Measurements from ENCODE around the gene GNAS.

GNAS gene

DNA sequence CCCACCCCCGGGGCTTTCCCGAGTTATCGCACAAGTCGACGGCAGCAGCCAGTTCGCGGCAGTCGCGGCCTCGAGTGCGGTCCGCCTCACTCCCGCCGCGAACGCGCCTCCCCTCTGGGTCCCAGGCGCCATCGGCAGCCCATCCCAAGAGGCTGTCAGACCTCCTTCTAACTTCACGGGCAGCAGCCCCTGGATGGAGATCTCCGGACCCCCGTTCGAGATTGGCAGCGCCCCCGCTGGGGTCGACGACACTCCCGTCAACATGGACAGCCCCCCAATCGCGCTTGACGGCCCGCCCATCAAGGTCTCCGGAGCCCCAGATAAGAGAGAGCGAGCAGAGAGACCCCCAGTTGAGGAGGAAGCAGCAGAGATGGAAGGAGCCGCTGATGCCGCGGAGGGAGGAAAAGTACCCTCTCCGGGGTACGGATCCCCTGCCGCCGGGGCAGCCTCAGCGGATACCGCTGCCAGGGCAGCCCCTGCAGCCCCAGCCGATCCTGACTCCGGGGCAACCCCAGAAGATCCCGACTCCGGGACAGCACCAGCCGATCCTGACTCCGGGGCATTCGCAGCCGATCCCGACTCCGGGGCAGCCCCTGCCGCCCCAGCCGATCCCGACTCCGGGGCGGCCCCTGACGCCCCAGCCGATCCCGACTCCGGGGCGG lies 1.6 kb downstream of the GNAS start:
- no peak for DNase-seq (ENCODE audit: low spot score)

DNA sequence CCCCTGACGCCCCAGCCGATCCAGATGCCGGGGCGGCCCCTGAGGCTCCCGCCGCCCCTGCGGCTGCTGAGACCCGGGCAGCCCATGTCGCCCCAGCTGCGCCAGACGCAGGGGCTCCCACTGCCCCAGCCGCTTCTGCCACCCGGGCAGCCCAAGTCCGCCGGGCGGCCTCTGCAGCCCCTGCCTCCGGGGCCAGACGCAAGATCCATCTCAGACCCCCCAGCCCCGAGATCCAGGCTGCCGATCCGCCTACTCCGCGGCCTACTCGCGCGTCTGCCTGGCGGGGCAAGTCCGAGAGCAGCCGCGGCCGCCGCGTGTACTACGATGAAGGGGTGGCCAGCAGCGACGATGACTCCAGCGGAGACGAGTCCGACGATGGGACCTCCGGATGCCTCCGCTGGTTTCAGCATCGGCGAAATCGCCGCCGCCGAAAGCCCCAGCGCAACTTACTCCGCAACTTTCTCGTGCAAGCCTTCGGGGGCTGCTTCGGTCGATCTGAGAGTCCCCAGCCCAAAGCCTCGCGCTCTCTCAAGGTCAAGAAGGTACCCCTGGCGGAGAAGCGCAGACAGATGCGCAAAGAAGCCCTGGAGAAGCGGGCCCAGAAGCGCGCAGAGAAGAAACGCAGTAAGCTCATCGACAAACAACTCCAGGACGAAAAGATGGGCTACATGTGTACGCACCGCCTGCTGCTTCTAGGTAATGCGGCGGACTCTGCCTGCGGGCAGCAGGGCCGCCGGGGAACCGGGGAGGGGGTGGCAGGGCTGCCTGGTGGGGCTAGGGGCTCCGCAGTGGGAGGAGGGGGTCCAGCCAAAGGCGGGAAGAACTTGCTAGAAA lies 2.3 kb downstream of the GNAS start:
- no peak for DNase-seq (ENCODE audit: low spot score)

DNA sequence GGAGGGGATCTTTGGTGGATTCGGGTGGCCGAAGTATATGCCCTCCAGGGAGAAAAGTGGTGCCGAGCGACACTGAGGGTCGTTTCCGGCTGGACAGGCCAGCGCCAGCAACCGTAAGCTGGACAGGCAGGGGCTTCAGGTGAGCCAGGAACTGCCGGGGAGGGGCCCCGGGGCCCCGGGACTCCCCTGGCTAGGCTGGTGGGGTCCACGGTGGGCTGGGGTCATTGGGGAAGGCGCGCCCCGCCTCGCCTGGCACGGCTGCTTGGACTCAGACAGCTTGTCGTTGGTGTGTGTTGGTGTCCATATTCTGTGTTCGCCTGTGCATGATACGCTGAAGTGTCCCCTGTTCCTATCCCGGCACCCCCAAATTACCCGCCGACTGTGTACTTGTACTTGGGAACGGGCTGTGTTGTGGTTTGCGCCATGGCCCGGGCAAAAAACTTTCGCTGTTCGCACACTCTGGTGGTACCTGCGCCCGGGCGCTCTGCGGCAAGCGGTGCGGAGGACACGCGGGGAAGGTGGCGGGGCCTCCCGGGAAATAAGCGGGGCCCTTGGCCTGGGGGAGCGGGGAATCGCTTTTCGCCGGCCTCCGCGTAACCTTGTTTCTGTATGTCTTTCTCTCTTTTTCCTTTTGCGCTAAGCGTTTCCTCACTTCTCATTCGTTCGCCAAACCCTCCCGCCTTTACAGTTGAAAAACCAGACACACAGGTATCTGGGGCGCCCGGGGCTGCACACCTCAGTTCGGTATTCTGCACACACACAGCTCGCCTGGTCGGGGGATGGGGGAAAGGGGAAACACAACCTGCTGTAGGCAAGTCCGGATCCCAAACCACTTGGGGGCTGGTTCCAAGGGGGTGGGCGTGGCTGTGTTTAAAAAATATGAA lies 3.2 kb downstream of the GNAS start:
- DNase-seq (ENCODE audit: low spot score) = no peak

DNA sequence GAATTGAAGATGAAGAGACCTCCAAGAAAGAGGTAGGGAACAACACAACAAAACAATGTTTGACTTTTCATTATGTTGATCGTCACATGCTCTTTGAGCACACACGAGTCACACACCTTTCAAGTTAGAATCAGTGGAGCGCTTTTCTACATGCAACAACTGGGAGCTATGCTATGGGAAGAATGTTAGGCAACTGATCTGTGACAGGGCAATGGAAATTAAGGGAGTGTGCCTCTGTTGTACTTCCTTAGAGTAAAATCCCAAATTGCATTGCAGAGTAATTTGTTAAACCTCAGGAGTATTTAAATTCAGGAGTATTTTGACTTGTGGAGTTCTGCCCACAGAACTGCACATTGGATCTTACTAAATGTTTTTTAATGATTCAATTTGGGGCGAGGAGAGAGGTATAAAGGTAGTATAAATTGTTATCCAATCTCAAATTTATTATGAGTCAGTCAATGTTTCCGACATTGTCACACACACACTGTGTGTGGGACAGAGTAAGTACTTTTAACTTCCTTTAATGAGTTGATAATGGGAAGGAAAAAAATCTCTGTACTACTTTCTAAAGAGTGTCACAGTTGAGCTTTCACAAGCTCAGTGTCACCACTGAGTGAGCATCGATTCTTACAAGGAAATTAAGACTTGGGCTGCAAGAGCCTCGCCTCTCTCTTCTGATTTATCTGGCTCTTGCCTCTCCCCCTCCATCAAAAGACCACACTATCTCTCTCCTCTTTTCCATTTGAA lies 10.7 kb downstream of the GNAS start:
- no peak for DNase-seq (ENCODE audit: low spot score)

DNA sequence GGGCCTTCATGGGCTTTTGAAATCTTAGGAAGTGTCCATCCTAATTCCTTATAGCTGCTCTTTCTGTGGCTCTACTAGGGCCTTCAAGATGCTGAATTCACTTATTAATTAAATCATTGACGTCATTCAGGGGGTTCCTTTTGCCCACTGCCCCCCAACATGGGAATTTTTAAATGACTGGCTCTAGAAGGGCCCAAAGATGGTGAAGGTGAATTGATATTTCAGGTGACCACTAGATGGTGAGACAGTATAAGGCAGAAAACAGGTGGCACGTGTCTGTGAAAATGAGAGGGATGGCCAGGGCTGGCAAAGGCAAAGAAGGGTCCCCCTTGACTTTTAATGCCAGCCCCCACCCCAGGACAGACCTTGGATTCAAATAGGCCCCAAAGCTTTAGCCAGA lies 11.8 kb downstream of the GNAS start:
- no peak for DNase-seq (ENCODE audit: low spot score)

DNA sequence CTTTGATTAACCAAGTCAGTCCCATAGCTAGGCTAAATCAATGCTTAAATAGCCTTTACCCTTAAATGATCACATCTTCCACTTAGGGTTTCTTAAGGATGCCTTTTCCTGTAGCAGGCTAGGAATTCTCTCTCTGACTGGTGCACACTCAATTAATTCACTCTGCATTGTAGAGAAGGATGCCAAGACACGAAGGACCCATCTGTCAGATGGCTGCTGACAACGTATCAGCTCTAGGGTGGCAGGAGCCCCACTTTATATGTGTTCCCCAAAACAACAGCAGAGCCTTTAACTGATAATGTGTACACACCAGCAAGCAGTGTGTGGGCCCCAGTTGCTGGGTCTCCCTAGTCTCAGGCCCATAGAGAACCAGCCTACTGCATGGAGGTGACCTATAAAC lies 13.3 kb downstream of the GNAS start:
- no peak for DNase-seq (ENCODE audit: low spot score)

DNA sequence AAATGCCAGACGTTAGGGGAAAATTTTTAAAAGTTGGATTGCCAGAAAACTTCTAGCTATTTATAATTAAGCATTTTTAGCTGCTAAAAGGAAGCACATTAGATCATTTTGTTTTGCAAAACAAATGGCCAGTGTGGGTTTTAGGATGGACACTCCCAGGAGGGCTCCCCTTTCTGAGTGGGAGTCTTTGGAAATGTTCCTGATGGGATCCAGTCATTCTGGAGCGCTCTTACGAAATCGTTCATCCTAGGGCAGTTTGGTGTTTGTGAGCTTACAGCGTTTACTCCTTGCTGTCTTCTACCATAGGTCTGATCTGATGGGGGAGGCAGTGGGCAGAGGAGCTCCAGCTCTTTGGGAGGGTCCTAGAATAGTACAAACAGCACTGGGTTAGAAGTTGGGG lies 14.7 kb downstream of the GNAS start:
- DNase-seq (ENCODE audit: low spot score) = no peak

DNA sequence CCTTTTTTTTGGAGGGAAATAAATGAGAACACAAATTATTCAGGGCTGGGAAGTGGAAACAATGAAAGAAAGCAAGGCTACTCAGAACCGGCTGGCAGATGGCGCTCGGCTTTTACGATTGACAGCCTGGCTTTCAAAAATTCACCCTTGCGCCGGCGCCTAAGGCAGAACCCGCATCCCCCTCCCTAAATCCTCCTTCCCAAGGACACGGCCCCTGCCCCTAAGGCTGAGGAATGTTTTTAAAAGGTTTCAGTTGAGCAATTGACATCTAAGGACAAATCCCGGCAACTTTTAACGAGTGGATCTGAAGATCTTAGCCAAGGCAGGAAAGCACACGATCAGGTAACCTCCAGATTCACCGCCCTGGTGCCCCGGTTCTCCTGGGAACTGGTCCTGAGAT lies 16.3 kb downstream of the GNAS start:
- no peak for DNase-seq (ENCODE audit: low spot score)

DNA sequence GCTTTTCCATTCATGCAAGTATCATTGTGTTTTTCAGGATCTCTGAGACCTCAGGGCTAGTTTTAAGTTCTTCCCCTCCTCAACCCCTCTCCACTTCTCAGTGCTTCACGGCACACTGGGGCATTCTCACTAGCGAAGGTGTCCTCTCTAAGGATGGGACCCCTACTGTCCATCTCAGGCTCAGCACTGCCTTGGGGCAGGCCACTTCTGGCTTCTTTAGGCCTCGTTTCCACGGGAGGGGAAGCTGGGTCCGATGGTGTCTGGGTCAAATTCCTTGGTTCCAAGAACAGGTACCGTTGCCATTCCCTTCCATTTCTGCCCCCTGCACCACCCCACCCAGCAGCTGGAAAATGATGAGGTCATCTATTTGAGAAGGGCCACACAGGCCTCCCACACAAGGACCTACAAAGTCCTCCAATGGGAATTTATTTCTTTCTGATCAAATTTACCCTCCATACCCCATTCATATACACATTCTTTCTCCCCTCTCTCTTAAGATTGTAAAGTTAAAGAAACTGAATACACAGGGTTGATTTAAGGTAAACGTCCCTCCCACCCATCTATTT lies 17.2 kb downstream of the GNAS start:
- no peak for DNase-seq (ENCODE audit: low spot score)

DNA sequence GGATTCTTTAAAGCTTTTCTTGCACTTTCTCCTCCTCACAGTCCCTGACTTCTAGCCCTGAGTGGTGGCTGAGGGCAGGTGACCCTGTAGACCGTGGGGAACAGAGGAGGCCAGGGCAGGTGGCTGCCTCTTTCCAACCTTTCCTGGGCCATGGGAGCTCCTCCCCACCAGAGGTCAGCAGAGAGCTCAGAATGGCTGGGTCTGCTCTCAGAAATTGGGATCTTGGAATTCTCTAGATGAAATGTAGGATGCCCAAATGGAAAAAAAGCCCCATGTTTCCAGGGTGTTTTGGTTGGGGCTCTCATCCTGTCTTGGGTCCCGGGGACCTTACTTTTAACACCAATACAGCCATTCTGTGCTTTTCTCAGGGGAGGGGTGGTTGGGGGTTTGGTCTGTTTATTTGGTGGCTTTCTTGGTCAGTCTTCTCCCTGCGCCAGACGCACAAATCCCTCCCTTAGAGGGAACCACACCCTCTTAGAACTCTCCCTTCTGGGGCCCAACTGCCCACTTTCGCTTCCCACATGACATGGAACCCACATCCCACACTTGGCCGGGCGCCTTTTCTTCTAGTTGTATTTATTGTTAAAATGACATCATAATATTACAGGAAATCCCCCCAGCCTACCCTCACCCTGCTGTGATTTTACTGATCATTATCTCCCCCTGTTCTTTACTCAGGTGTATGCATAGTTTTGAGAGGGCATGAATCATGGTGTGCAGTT lies 17.9 kb downstream of the GNAS start:
- peak; percentile 80 for DNase-seq (ENCODE audit: low spot score)

DNA sequence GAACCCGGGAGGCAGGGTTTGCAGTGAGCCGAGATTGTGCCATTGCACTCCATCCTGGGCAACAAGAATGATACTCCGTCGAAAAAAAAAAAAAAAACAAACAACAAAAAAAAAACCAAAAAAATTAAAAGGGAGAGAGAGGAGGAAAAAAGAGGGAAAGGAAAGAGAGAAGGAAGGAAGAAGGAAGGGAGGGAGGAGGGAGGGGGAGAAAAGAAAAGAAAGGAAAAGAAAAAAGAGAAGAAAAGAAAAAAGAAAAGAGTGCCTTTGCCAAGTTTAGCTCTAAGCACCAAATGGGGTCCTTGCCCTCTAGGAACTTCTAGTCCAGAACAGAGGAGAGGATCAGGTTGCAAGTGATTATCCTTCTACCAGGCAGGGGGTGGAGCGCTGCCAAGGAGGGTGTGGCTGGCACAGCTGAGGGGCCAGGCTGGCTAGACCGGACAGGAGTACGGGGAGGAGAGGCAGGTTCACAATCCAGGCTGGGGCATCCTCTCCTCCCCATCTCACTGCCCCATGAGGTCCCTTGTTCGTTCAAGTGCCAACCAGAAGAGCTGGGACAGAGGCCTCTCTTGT lies 19.1 kb downstream of the GNAS start:
- DNase-seq (ENCODE audit: low spot score) = no peak

DNA sequence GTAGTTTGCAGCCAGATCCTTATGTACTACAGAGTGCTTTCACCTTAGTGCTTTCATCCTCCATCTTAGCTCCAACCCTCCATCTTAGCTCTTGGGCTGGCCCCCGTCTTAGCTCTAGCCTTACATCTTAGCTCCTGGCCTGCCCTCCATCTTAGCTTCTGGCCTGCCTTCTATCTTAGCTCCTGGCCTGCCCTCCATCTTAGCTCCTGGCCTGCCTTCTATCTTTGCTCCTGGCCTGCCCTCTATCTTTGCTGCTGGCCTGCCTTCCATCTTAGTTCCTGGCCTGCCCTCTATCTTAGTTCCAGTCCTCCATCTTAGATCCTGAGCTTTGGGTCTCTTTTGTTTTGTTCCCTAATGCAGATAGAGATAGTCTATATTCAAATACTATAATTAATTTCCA lies 22.0 kb downstream of the GNAS start:
- no peak for DNase-seq (ENCODE audit: low spot score)

DNA sequence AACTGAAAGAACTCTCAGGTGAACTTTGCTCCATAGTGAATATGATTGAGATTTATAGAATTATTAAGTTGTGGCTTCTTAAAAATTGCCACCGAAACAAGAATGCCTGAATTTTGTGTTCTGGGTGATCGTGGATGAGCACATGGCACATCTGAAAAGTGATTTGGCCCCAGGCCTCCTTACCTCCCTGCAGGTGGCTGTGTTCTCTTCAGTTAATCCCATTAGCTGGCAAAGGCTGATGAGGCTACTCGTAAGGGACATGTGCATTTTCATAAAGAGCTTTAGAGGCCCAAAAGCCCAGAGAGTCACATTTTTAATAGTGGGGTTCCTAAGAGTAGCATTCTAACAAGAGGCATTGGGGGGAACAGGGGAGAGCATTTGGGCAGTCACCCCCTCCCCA lies 22.6 kb downstream of the GNAS start:
- DNase-seq (ENCODE audit: low spot score) = no peak

DNA sequence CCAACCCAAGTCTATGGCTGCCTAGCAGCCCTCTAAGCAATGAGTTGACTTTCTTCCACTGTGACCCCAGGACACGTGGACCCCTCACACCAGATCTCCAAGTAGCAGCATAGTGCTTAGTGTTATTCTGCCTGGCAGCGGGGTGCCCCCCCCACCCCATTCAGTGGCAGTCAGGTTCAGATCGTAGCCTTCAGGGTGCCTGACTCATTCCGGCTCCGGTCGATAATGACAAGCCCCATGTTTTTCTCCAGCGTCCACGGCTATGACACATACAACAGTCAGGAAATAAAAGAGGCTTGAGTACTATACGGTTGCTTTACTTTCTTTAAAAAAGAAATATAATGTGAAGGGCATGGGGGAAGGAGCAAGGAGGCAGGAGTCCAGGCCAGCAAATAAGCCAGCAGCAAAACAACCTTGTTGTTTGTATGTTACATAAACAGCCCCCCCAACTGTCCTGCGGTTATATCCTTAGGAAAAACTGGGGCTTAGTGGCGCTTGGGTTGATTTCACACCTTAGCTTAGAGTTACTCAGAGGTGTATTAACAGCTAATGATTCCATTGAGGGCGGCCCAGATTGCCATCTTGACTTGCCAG lies 23.1 kb downstream of the GNAS start:
- DNase-seq (ENCODE audit: low spot score) = no peak

DNA sequence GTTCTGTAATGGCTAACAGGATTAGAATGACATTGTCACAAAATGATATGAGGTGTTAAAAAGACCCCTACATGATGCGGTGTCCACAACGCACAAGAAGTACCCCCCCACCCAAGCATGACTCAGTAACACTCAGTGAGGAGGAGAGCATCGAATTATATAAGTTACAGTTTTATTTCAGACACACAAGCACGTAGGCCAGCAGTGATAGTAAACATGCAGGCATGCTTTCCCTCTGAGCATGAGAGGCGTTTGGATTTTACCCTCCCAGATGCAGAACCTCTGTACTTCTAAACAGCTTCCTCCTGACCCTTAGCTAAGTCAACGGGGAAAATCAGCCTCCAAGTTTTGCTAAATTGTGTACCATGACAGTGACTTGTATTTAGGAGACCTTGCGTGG lies 23.9 kb downstream of the GNAS start:
- no peak for DNase-seq (ENCODE audit: low spot score)

DNA sequence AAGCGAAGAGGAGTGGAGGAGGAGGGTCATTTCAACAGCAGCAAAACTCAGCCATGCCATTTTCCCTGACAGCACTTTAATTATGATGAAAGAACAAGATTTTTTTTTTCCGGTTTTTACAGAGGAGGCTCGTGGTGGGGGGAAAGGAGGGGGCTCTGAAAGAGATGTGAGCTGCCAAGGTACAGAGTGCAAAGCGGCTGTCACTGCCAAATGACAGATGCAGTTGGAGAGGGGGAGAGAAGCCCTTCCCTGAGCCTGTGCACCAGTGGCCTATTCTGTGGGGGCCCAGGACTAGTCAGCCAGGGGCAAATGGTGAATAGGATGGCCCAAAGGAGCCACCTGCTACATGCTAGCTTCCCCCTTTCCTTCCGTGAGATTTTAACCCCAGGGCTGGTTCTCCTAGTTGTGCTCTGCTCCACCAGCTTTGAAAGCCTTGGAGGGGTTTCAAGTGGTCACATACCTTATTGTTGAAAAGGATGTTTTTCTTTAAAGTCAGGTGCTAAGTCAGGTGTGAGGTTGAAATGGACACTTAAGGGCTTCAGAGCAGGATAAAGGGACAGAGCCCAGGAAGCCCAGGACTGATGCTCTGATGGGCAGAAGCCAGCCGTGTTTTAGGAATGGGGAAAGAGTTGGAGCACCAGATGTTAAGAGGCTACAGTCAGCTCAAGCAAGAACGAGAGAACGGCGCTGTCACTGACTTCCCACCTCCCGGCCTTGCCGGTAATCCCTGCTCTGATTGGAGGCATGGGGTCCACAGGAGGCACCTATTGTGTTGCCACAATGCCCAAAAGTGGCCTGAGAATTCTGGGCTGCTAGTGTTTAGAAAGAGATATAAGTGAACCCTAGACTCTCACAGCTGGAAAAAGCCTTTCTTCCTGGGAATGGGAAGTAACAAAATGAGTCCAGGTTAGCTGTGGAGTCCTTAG lies 24.8 kb downstream of the GNAS start:
- DNase-seq (ENCODE audit: low spot score) = no peak

DNA sequence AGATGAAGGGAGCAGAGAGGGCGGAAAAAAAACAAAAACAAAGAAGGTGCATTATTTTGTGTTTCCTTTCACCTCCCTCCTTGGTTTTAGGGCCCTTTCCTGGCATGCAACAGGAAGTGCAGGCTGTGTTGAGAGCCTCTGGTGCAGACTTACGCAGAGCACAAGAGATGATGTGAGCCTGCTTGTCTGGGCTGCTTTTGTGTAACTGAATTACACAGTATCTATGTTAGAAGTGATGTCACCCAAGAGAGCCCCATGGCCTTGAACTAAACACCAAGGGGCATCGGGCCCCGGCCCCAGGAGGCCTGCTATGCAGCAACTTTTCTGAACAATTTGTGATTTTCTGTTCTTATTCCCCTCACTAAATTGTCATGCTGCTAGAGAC lies 25.5 kb downstream of the GNAS start:
- no peak for DNase-seq (ENCODE audit: low spot score)

DNA sequence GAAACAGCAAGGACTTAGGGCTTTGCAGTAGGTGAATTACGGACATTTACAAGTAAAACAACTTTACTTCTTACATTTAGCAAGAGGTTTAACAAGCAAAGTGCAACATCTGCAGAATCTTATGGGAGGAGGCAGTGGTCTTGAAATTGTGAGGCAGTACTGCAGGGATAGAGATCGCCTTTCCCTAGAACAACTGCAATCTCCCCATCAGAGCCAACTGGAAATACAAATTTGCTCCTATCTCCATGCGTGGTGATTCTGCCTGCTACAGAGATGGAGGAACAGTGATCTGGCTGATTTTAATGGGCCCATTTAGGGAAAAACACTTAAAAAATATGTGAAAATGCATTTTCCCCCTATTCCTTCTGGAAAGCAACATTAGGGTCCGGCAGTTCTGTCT lies 25.9 kb downstream of the GNAS start:
- no peak for DNase-seq (ENCODE audit: low spot score)

DNA sequence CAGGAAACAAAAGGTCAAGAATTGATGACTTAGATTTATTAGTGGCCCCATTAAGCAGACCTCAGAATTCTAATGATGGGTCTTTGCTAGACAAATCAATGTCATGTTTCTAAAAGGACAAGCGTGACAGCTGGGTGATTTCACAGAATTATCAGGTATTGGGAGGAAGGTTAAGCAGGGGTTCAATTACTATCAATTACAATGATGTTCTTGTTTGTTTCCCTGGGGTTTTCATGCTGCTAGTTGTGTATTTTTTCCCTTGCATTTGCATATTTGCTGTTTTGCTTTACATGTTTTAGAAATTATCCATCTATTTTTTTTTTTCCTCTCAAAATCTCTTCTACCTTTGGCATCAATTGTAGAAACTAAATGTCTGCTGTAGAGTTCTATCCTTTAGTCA lies 27.9 kb downstream of the GNAS start:
- no peak for DNase-seq (ENCODE audit: low spot score)
